Keratinocyte (primary cell): Measurements from ENCODE around the gene ACHE. TPM values are rescaled to one million over a fixed set of nuclear protein-coding genes. Genes with fewer than 3 reads are reported as not detected.

ENCODE experiments used
- DNase-seq: peaks from one replicate; pipeline ENCODE4 v3.0.0-alpha.2; 2011; ENCODE audit warnings: low read depth, missing footprints, low spot score
- FAIRE-seq: peaks from 2 replicates; lab custom pipeline; 2011; peaks lifted over from hg19 to GRCh38; lab: Jason Lieb, UNC
- H2AFZ ChIP-seq: 2 replicates; pipeline ENCODE4 v1.6.0; 2012; ENCODE audit warnings: low read length, control low read depth, inconsistent platforms; ENCODE audit not compliant: control insufficient read depth
- H3K27ac ChIP-seq: 2 replicates; pipeline ENCODE4 v1.5.1; 2011; ENCODE audit warnings: low read length; ENCODE audit not compliant: control insufficient read depth, insufficient read depth
- H3K27me3 ChIP-seq: 3 replicates; pipeline ENCODE4 v1.6.0; 2011; ENCODE audit warnings: low read length; ENCODE audit not compliant: control insufficient read depth, insufficient read depth; ENCODE audit errors: extremely low read depth
- H3K36me3 ChIP-seq, 2 experiments: 2 replicates in 1 of 2; 3 replicates in 1 of 2; pipeline ENCODE4 v1.5.1; 2011; ENCODE audit warnings: low read length in 2 of 2, mild to moderate bottlenecking in 1 of 2; ENCODE audit not compliant: control insufficient read depth in 2 of 2, insufficient read depth in 2 of 2; ENCODE audit errors: extremely low read depth in 1 of 2
- H3K4me1 ChIP-seq: 3 replicates; pipeline ENCODE4 v1.5.1; 2011; ENCODE audit warnings: low read length; ENCODE audit not compliant: control insufficient read depth, insufficient read depth; ENCODE audit errors: extremely low read depth
- H3K4me2 ChIP-seq: 3 replicates; pipeline ENCODE4 v1.6.0; 2011; ENCODE audit warnings: low read depth, low read length; ENCODE audit not compliant: control insufficient read depth, insufficient read depth; ENCODE audit errors: extremely low read depth
- H3K4me3 ChIP-seq, 3 experiments: fragments of 200-600 bp in 1 of 3; sonication (generic) in 1 of 3; 2 replicates in 2 of 3; 3 replicates in 1 of 3; pipeline ENCODE4 v1.5.1; 2011 to 2016; ENCODE audit warnings: low read length in 3 of 3, mild to moderate bottlenecking in 3 of 3, control low read depth in 2 of 3, inconsistent platforms in 1 of 3, low read depth in 1 of 3, mixed read lengths in 1 of 3, mixed run types in 1 of 3, moderate library complexity in 1 of 3; ENCODE audit not compliant: control insufficient read depth in 2 of 3, insufficient read depth in 2 of 3; ENCODE audit errors: extremely low read depth in 1 of 3
- H3K79me2 ChIP-seq: 2 replicates; pipeline ENCODE4 v1.6.0; 2012; ENCODE audit warnings: low read length; ENCODE audit not compliant: control insufficient read depth, insufficient read depth
- H3K9ac ChIP-seq: 3 replicates; pipeline ENCODE4 v1.6.0; 2011; ENCODE audit warnings: low read length; ENCODE audit not compliant: control insufficient read depth, insufficient read depth; ENCODE audit errors: extremely low read depth
- H3K9me1 ChIP-seq: 3 replicates; pipeline ENCODE4 v1.6.0; 2011; ENCODE audit warnings: low read length; ENCODE audit not compliant: control insufficient read depth, insufficient read depth; ENCODE audit errors: extremely low read depth
- H3K9me3 ChIP-seq: 2 replicates; pipeline ENCODE4 v1.5.1; 2012; ENCODE audit warnings: low read depth, low read length; ENCODE audit not compliant: control insufficient read depth
- H4K20me1 ChIP-seq: 3 replicates; pipeline ENCODE4 v1.6.0; 2011; ENCODE audit warnings: low read length; ENCODE audit not compliant: control insufficient read depth, insufficient read depth; ENCODE audit errors: extremely low read depth
- EZH2 ChIP-seq: IDR thresholded peaks from one replicate; pipeline ENCODE4 v1.6.1; 2012; ENCODE audit warnings: inconsistent platforms, mild to moderate bottlenecking, low read length, moderate library complexity
- dilution Hi-C: fragments of 300-500 bp; cut with MboI; formaldehyde crosslinking; loops from one replicate; pipeline ENCODE4 v1.7.0; 2020; ENCODE audit warnings: low sequenced_read_pairs; ENCODE audit not compliant: extremely low pct_ligation_motif_present
- polyA plus RNA-seq, 5 experiments: library from polyadenylated mRNA; depleted of rRNA in 3 of 5; stranded (reverse) in 3 of 5; stranded (forward) in 1 of 5; unstranded in 1 of 5; fragments of >200 nt; gene quantifications; 1 replicate in 1 of 5; 2 replicates in 3 of 5; 3 replicates in 1 of 5; pipeline versions ENCODE4 v1.2.1 to v1.2.3, GENCODE V29; 2011 to 2012; ENCODE audit warnings: missing spikeins in 2 of 5, low read depth in 1 of 5, low replicate concordance in 1 of 5
- small RNA-seq, 3 experiments: library from RNA; depleted of rRNA; stranded (forward); fragments of <200 nt; gene quantifications; one replicate each; pipeline ENCODE3, GENCODE V24; 2012; ENCODE audit warnings: low read depth in 3 of 3, low replicate concordance in 1 of 3; ENCODE audit not compliant: insufficient read length in 3 of 3
- TF ChIP-seq, protein P1 (sequence below), 3 experiments: IDR thresholded peaks in 1 of 3; conservative IDR thresholded peaks in 1 of 3; optimal IDR thresholded peaks in 1 of 3; 2 replicates in 2 of 3; 3 replicates in 1 of 3; pipeline versions ENCODE3 to v1.5.1; 2011; ENCODE audit warnings: low read length in 3 of 3, mild to moderate bottlenecking in 3 of 3, moderate library complexity in 2 of 3, control low read depth in 1 of 3, inconsistent platforms in 1 of 3; ENCODE audit not compliant: insufficient read depth in 2 of 3; ENCODE audit errors: extremely low read depth in 1 of 3

ACHE gene
- polyA plus RNA-seq, 1 donor (not counting 4 experiments of a cell fraction or from before 2014, with no cell fraction given): 0.07 TPM

DNA sequence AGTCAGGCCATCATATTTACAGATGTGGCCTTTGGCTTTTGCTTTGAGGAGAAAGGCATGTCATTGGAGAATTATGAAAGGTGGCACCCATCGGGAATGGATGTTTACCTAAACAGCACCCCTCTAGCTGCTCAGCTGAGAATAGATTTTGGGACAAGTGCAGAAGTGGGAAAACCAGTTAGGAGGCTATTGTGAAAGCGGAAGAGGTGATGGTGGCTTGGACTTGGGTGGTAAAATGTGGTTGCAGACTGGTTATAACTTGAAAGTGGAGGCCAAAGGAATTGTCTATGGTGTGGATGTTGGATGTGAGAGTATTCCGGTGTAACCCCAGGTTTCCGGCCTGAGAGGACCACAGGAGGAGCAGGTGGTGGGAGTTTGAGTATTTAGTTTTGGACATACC, 48.3 kb downstream of the ACHE start:
- no peak overlapping the region for H3K27ac ChIP-seq
- H3K9ac ChIP-seq: no peak overlapping the region
- TF ChIP-seq EZH2: no peak
- TF ChIP-seq, protein P1, sequence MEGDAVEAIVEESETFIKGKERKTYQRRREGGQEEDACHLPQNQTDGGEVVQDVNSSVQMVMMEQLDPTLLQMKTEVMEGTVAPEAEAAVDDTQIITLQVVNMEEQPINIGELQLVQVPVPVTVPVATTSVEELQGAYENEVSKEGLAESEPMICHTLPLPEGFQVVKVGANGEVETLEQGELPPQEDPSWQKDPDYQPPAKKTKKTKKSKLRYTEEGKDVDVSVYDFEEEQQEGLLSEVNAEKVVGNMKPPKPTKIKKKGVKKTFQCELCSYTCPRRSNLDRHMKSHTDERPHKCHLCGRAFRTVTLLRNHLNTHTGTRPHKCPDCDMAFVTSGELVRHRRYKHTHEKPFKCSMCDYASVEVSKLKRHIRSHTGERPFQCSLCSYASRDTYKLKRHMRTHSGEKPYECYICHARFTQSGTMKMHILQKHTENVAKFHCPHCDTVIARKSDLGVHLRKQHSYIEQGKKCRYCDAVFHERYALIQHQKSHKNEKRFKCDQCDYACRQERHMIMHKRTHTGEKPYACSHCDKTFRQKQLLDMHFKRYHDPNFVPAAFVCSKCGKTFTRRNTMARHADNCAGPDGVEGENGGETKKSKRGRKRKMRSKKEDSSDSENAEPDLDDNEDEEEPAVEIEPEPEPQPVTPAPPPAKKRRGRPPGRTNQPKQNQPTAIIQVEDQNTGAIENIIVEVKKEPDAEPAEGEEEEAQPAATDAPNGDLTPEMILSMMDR (optimal IDR thresholded peaks at IDR 0.05 in 1 of 3, IDR thresholded peaks at IDR 0.05 in 1 of 3, conservative IDR thresholded peaks at IDR 0.05 in 1 of 3; ENCODE audit: extremely low read depth in 1 of 3, insufficient read depth in 2 of 3, low read length in 3 of 3): no peak
- H3K4me1 ChIP-seq: peaks cover 9% of the 10 kb centered on the region
- H3K79me2 ChIP-seq: no peaks in the 10 kb centered on the region
- DNase-seq (no peak), FAIRE-seq (no peak)
- no peaks in the 10 kb centered on the region for H3K27me3 ChIP-seq
- no peak overlapping the region for H2AFZ ChIP-seq
- no peaks in the 10 kb centered on the region for H3K9me1 ChIP-seq
- no peaks in the 10 kb centered on the region for H4K20me1 ChIP-seq
- no peaks in the 10 kb centered on the region for H3K9me3 ChIP-seq
- H3K36me3 ChIP-seq: no peaks in the 10 kb centered on the region
- no peak overlapping the region for H3K4me2 ChIP-seq
- dilution Hi-C loops: loop anchor here (10.0 kb wide), 1 partner anchor 133 kb away; no protein-coding TSS in a partner anchor
- no peak overlapping the region for H3K4me3 ChIP-seq

GRCh38 chr7:100840470-100841100, 55.1 kb downstream of the ACHE start:
- Histone ChIP-seq H4K20me1 (no peaks in the 10 kb centered on the region), H3K27ac (no peak overlapping the region), H3K4me3 (no peak overlapping the region), H3K4me2 (no peak overlapping the region), H3K4me1 (peaks cover 17% of the 10 kb centered on the region), H3K9me3 (no peaks in the 10 kb centered on the region), H3K9me1 (no peaks in the 10 kb centered on the region), H3K9ac (no peak overlapping the region), H2AFZ (no peak overlapping the region), H3K36me3 (no peaks in the 10 kb centered on the region), H3K79me2 (no peaks in the 10 kb centered on the region), H3K27me3 (no peaks in the 10 kb centered on the region)
- dilution Hi-C loops: loop anchor here (10.0 kb wide), 1 partner anchor 126 kb away; no protein-coding TSS in a partner anchor
- DNase-seq: no peak
- no peak for FAIRE-seq
- TF ChIP-seq EZH2: no peak
- TF ChIP-seq, protein P1 (optimal IDR thresholded peaks at IDR 0.05 in 1 of 3, IDR thresholded peaks at IDR 0.05 in 1 of 3, conservative IDR thresholded peaks at IDR 0.05 in 1 of 3; ENCODE audit: extremely low read depth in 1 of 3, insufficient read depth in 2 of 3, low read length in 3 of 3): no peak

Small RNA genes lying within 50 kb of the gene (small RNA-seq; reads per million reads assigned to genes)
- 0 reads per million in 3 experiments for gene RN7SL549P
- 0 reads per million in 3 experiments for gene RPS29P15

Other genes with a start within 250 kb of the ACHE start
- gene ACTL6B, start 239.4 kb downstream of the ACHE start, polyA plus RNA-seq: not detected in 3 replicates
- 87.2 to 216 TPM (median 126 TPM) in 3 replicates for gene GNB2, start 222.1 kb downstream of the ACHE start, polyA plus RNA-seq
- gene GIGYF1, start 201.6 kb downstream of the ACHE start, polyA plus RNA-seq: 3.2 to 4.8 TPM (median 4.0 TPM) in 3 replicates
- 37.8 to 50.3 TPM (median 44.6 TPM) in 3 replicates for gene POP7, start 189.8 kb downstream of the ACHE start, polyA plus RNA-seq
- 0.35 to 0.86 TPM (median 0.41 TPM) in 3 replicates for gene EPO, start 175.4 kb downstream of the ACHE start, polyA plus RNA-seq
- 0.09 to 0.36 TPM (median 0.14 TPM) in 3 replicates for gene ZAN, start 162.3 kb downstream of the ACHE start, polyA plus RNA-seq
- 61.4 to 74.5 TPM (median 71.4 TPM) in 3 replicates for gene EPHB4, start 68.4 kb downstream of the ACHE start, polyA plus RNA-seq
- gene SLC12A9, start 43.2 kb downstream of the ACHE start, polyA plus RNA-seq: 14.5 to 24.9 TPM (median 19.8 TPM) in 3 replicates
- 83.8 to 106 TPM (median 93.7 TPM) in 3 replicates for gene TRIP6, start 28.5 kb downstream of the ACHE start, polyA plus RNA-seq
- 23.1 to 54.5 TPM (median 42.2 TPM) in 3 replicates for gene SRRT, start 20.8 kb downstream of the ACHE start, polyA plus RNA-seq
- 1.0 to 1.4 TPM (median 1.2 TPM) in 3 replicates for gene UFSP1, start 6.2 kb downstream of the ACHE start, polyA plus RNA-seq
- 0.06 to 1.2 TPM (median 0.10 TPM) in 3 replicates for gene MUC3A, start 53.6 kb upstream of the ACHE start, polyA plus RNA-seq
- gene MUC12, start 73.7 kb upstream of the ACHE start, polyA plus RNA-seq: 0.24 to 0.33 TPM in 2 of 3 replicates, not detected in the other
- gene MUC17, start 124.2 kb upstream of the ACHE start, polyA plus RNA-seq: not detected in 3 replicates
- 3.0 to 3.9 TPM (median 3.6 TPM) in 3 replicates for gene TRIM56, start 189.6 kb upstream of the ACHE start, polyA plus RNA-seq
- gene SERPINE1, start 231.2 kb upstream of the ACHE start, polyA plus RNA-seq: 522 to 820 TPM (median 808 TPM) in 3 replicates